HepG2 (cell line): ENCODE measurements around the gene TCFL5. TPM values are rescaled to one million over a fixed set of nuclear protein-coding genes. Genes with fewer than 3 reads are reported as not detected.

Experiments used
- ARHGAP35 ChIP-seq: sonication (generic); formaldehyde crosslinking; IDR thresholded peaks from 2 replicates; pipeline ENCODE4 v1.9.0; 2022; ENCODE audit warnings: mild to moderate bottlenecking, inconsistent platforms, moderate library complexity, missing genetic modification reagents, borderline replicate concordance
- CEBPB ChIP-seq: IDR thresholded peaks from 2 replicates; pipeline ENCODE4 v1.6.1; 2011; ENCODE audit warnings: low read depth, low read length, improper control_type of control experiment, borderline replicate concordance
- ESRRA ChIP-seq: sonication (generic); formaldehyde crosslinking; IDR thresholded peaks from 2 replicates; pipeline ENCODE4 v1.5.1; 2020; ENCODE audit warnings: mild to moderate bottlenecking, low read depth, missing genetic modification reagents
- JUND ChIP-seq: sonication (generic); formaldehyde crosslinking; IDR thresholded peaks from 2 replicates; pipeline ENCODE4 v1.8.0; 2022; ENCODE audit warnings: mild to moderate bottlenecking, missing genetic modification reagents
- KLF11 ChIP-seq: IDR thresholded peaks from 2 replicates; pipeline ENCODE4 v1.6.1; 2016; ENCODE audit warnings: missing compliant biosample characterization
- MTA3 ChIP-seq: sonication (generic); formaldehyde crosslinking; IDR thresholded peaks from 2 replicates; pipeline ENCODE4 v1.4.0; 2020; ENCODE audit warnings: missing genetic modification reagents
- SIX4 ChIP-seq: sonication (generic); formaldehyde crosslinking; IDR thresholded peaks from 2 replicates; pipeline ENCODE4 v1.4.0; 2020; ENCODE audit warnings: missing genetic modification reagents
- SP2 ChIP-seq: sonication (generic); formaldehyde crosslinking; IDR thresholded peaks from 2 replicates; pipeline ENCODE4 v1.5.1; 2020; ENCODE audit warnings: mild to moderate bottlenecking, missing genetic modification reagents
- TBX2 ChIP-seq: sonication (generic); formaldehyde crosslinking; IDR thresholded peaks from 2 replicates; pipeline ENCODE4 v1.5.0; 2020; ENCODE audit warnings: missing genetic modification reagents, mild to moderate bottlenecking, borderline replicate concordance
- ZNF256 ChIP-seq: sonication (generic); formaldehyde crosslinking; conservative IDR thresholded peaks from 2 replicates; pipeline ENCODE4 v1.4.0; 2020; ENCODE audit warnings: missing genetic modification reagents
- ZNF614 ChIP-seq: IDR thresholded peaks from 2 replicates; pipeline ENCODE4 v1.6.1; 2018; ENCODE audit warnings: missing biosample characterization, missing genetic modification reagents, inconsistent platforms, borderline replicate concordance
- ZNF891 ChIP-seq: sonication (generic); formaldehyde crosslinking; IDR thresholded peaks from 2 replicates; pipeline ENCODE4 v1.5.0; 2020; ENCODE audit warnings: mild to moderate bottlenecking, missing genetic modification reagents
- polyA plus RNA-seq, 8 experiments: library from polyadenylated mRNA; depleted of rRNA in 3 of 8; stranded (reverse) in 7 of 8; unstranded in 1 of 8; fragments of >200 nt; fragmentation: Illumina TruSeq in 4 of 8; extraction: Trizol in 4 of 8; gene quantifications; 2 replicates each; pipeline versions ENCODE4 v1.2.1 to v1.2.3, GENCODE V29; 2011 to 2016; ENCODE audit warnings: low read depth in 4 of 8, missing spikeins in 1 of 8, mixed read lengths in 1 of 8; ENCODE audit not compliant: insufficient read depth in 1 of 8
- total RNA-seq, 5 experiments: library from RNA; depleted of rRNA; stranded (reverse); fragments of >200 nt; fragmentation: Illumina TruSeq; extraction: Trizol; gene quantifications; 2 replicates each; pipeline ENCODE4 v1.2.3, GENCODE V29; 2016; ENCODE audit warnings: low read depth in 1 of 5
- TF ChIP-seq, protein P1 (sequence below): IDR thresholded peaks from 2 replicates; pipeline ENCODE4 v1.4.0; 2020; ENCODE audit warnings: mild to moderate bottlenecking, missing genetic modification reagents
- TF ChIP-seq, protein P2 (sequence below): sonication (generic); formaldehyde crosslinking; IDR thresholded peaks from 2 replicates; pipeline ENCODE4 v1.8.1; 2023; ENCODE audit warnings: missing genetic modification reagents, mild to moderate bottlenecking, borderline replicate concordance
- TF ChIP-seq, protein P3 (sequence below), 2 experiments: sonication (generic) in 1 of 2; formaldehyde crosslinking in 1 of 2; IDR thresholded peaks; 2 replicates each; pipeline versions ENCODE4 v1.5.1 to v1.6.1; 2011 to 2020; ENCODE audit warnings: borderline replicate concordance in 1 of 2, low read depth in 1 of 2, low read length in 1 of 2, mild to moderate bottlenecking in 1 of 2, missing genetic modification reagents in 1 of 2, moderate library complexity in 1 of 2
- TF ChIP-seq, protein P4 (sequence below): sonication (generic); formaldehyde crosslinking; IDR thresholded peaks from 2 replicates; pipeline ENCODE4 v1.5.0; 2020; ENCODE audit warnings: missing genetic modification reagents
- TF ChIP-seq, protein P5 (sequence below): sonication (generic); formaldehyde crosslinking; IDR thresholded peaks from 2 replicates; pipeline ENCODE4 v1.4.0; 2020; ENCODE audit warnings: missing genetic modification reagents
- TF ChIP-seq, protein P6 (sequence below): sonication (generic); formaldehyde crosslinking; IDR thresholded peaks from 2 replicates; pipeline ENCODE4 v1.8.0; 2022; ENCODE audit warnings: mild to moderate bottlenecking, missing genetic modification reagents, moderate library complexity

Gene TCFL5
- total and polyA plus RNA-seq, 2 of the 13 experiments (the other 11 are each of a cell fraction or from before 2014, with no cell fraction given) = 14.8 to 20.0 TPM

DNA sequence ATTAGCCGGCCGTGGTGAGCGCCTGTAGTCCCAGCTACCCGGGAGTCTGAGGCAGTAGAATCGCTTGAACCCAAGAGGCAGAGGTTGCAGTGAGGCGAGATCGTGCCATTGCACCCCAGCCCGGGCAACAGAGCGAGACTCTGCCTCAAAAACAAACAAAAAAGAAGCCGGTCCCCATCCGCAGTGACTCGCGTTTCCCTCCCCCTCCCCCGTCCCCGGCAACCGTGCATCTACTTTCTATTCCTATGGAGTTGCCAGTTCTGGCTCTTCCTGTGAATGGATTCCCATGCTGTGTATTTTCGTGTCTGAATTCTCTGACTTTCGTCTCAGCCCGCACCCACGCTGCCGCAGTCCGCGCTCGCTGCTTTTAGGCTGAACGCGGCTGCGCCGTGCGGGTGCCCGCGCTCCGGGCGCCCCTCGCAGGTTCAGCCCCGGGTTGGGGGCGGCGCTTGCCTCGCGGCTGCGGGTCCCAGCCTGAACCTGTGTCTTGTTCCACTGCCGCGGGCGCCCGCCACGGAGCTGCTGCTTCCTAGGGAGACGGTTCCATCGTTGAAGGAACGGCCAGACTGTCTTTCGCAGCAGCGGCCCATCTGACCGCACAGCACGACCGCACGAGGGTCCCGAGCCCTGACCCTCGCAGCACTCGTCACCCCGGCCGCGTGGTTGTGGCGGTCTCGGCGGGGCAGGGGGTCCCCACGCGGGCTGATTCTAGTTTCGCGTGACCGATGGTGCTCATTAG is 66.4 kb downstream of the TCFL5 start (continued):
- TF ChIP-seq, protein P1, sequence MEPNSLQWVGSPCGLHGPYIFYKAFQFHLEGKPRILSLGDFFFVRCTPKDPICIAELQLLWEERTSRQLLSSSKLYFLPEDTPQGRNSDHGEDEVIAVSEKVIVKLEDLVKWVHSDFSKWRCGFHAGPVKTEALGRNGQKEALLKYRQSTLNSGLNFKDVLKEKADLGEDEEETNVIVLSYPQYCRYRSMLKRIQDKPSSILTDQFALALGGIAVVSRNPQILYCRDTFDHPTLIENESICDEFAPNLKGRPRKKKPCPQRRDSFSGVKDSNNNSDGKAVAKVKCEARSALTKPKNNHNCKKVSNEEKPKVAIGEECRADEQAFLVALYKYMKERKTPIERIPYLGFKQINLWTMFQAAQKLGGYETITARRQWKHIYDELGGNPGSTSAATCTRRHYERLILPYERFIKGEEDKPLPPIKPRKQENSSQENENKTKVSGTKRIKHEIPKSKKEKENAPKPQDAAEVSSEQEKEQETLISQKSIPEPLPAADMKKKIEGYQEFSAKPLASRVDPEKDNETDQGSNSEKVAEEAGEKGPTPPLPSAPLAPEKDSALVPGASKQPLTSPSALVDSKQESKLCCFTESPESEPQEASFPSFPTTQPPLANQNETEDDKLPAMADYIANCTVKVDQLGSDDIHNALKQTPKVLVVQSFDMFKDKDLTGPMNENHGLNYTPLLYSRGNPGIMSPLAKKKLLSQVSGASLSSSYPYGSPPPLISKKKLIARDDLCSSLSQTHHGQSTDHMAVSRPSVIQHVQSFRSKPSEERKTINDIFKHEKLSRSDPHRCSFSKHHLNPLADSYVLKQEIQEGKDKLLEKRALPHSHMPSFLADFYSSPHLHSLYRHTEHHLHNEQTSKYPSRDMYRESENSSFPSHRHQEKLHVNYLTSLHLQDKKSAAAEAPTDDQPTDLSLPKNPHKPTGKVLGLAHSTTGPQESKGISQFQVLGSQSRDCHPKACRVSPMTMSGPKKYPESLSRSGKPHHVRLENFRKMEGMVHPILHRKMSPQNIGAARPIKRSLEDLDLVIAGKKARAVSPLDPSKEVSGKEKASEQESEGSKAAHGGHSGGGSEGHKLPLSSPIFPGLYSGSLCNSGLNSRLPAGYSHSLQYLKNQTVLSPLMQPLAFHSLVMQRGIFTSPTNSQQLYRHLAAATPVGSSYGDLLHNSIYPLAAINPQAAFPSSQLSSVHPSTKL (CRISPR knock-in tag) = peak; percentile 38; the same call in 1 of the 2 replicates
- no peak for TF ChIP-seq ZNF614
- peak; percentile 65; the same call in 1 of the 2 replicates for TF ChIP-seq JUND (CRISPR knock-in tag)
- peak; percentile 64 for TF ChIP-seq KLF11 (CRISPR knock-in tag)
- no peak for TF ChIP-seq ZNF256 (CRISPR knock-in tag)
- peak; percentile 79 for TF ChIP-seq TBX2 (CRISPR knock-in tag)
- 0 out of 2 replicates have a peak, but pooled peaks have one; percentile 79 for TF ChIP-seq ARHGAP35
- TF ChIP-seq, protein P2, sequence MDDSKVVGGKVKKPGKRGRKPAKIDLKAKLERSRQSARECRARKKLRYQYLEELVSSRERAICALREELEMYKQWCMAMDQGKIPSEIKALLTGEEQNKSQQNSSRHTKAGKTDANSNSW (CRISPR knock-in tag) = no peak
- peak; percentile 74 for TF ChIP-seq ZNF891 (CRISPR knock-in tag)
- TF ChIP-seq, protein P3, sequence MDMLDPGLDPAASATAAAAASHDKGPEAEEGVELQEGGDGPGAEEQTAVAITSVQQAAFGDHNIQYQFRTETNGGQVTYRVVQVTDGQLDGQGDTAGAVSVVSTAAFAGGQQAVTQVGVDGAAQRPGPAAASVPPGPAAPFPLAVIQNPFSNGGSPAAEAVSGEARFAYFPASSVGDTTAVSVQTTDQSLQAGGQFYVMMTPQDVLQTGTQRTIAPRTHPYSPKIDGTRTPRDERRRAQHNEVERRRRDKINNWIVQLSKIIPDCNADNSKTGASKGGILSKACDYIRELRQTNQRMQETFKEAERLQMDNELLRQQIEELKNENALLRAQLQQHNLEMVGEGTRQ (IDR thresholded peaks at IDR 0.05; ENCODE audit: low read depth, low read length) = no peak
- TF ChIP-seq, protein P3 (CRISPR knock-in tag; IDR thresholded peaks at IDR 0.05; ENCODE audit: borderline replicate concordance) = peak; percentile 51; the same call in 1 of the 2 replicates
- no peak for TF ChIP-seq CEBPB
- no peak for TF ChIP-seq SP2 (CRISPR knock-in tag)
- TF ChIP-seq, protein P4, sequence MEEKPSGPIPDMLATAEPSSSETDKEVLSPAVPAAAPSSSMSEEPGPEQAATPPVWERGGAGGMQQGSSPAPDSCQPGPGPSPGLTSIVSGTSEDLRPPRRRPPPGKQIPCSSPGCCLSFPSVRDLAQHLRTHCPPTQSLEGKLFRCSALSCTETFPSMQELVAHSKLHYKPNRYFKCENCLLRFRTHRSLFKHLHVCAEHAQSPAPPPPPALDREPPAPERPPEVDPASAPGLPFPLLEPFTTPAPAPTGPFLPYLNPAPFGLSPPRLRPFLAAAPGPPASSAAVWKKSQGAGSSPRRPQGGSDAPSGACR (CRISPR knock-in tag) = peak; percentile 14; the same call in 1 of the 2 replicates
- TF ChIP-seq, protein P5, sequence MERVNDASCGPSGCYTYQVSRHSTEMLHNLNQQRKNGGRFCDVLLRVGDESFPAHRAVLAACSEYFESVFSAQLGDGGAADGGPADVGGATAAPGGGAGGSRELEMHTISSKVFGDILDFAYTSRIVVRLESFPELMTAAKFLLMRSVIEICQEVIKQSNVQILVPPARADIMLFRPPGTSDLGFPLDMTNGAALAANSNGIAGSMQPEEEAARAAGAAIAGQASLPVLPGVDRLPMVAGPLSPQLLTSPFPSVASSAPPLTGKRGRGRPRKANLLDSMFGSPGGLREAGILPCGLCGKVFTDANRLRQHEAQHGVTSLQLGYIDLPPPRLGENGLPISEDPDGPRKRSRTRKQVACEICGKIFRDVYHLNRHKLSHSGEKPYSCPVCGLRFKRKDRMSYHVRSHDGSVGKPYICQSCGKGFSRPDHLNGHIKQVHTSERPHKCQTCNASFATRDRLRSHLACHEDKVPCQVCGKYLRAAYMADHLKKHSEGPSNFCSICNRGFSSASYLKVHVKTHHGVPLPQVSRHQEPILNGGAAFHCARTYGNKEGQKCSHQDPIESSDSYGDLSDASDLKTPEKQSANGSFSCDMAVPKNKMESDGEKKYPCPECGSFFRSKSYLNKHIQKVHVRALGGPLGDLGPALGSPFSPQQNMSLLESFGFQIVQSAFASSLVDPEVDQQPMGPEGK = peak; percentile 62
- TF ChIP-seq, protein P6, sequence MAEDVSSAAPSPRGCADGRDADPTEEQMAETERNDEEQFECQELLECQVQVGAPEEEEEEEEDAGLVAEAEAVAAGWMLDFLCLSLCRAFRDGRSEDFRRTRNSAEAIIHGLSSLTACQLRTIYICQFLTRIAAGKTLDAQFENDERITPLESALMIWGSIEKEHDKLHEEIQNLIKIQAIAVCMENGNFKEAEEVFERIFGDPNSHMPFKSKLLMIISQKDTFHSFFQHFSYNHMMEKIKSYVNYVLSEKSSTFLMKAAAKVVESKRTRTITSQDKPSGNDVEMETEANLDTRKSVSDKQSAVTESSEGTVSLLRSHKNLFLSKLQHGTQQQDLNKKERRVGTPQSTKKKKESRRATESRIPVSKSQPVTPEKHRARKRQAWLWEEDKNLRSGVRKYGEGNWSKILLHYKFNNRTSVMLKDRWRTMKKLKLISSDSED (CRISPR knock-in tag) = no peak
- peak; percentile 71 for TF ChIP-seq ESRRA
- TF ChIP-seq MTA3 (CRISPR knock-in tag) = no peak
- TF ChIP-seq SIX4 = no peak
